RWPE2 (cell line): ENCODE results near the gene BTBD9.

ENCODE experiments used
- ATAC-seq: fragments of 200-7000 bp; cut with Tn5 transposase; 3 replicates; pipeline ENCODE4 v1.9.1; 2021; ENCODE audit warnings: low read depth
- DNase-seq: peaks from one replicate; pipeline ENCODE4 v3.0.0-alpha.2; 2020; ENCODE audit warnings: low spot score
- H3K27ac ChIP-seq: fragments of 450-650 bp; 2 replicates; pipeline ENCODE4 v1.5.1; 2017; ENCODE audit warnings: mild to moderate bottlenecking; ENCODE audit not compliant: poor library complexity, severe bottlenecking
- H3K27me3 ChIP-seq: fragments of 250-450 bp; sonication (Bioruptor Pico); 2 replicates; pipeline ENCODE4 v1.5.1; 2021; ENCODE audit warnings: mild to moderate bottlenecking, moderate library complexity; ENCODE audit not compliant: insufficient read depth, poor library complexity, severe bottlenecking
- H3K36me3 ChIP-seq: fragments of 250-450 bp; sonication (Bioruptor Pico); 2 replicates; pipeline ENCODE4 v1.5.1; 2020; ENCODE audit warnings: low read depth, mild to moderate bottlenecking, moderate library complexity
- H3K4me1 ChIP-seq: fragments of 250-450 bp; sonication (Bioruptor Pico); 2 replicates; pipeline ENCODE4 v1.5.1; 2021; ENCODE audit warnings: mild to moderate bottlenecking, moderate library complexity; ENCODE audit not compliant: insufficient read depth, poor library complexity, severe bottlenecking
- H3K4me3 ChIP-seq: fragments of 250-450 bp; sonication (Bioruptor Pico); 2 replicates; pipeline ENCODE4 v1.5.1; 2021; ENCODE audit warnings: mild to moderate bottlenecking, moderate library complexity; ENCODE audit not compliant: severe bottlenecking
- H3K9me3 ChIP-seq: fragments of 250-450 bp; sonication (Bioruptor Pico); 2 replicates; pipeline ENCODE4 v1.5.1; 2021; ENCODE audit warnings: mild to moderate bottlenecking, moderate library complexity; ENCODE audit not compliant: severe bottlenecking
- CTCF ChIP-seq: fragments of 450-650 bp; IDR thresholded peaks from one replicate; pipeline ENCODE4 v1.5.1; 2017; ENCODE audit warnings: mild to moderate bottlenecking, moderate library complexity; ENCODE audit not compliant: poor library complexity, severe bottlenecking

Gene BTBD9

GRCh38 chr6:38179794-38180430 is 459.8 kb downstream of the BTBD9 start:
- DNase-seq, result no peak
- peak; percentile 40; the same call in 2 of the 3 replicates for ATAC-seq
- H3K27me3 ChIP-seq, result no peaks in the 10 kb centered on the region
- TF ChIP-seq CTCF, result no peak
- H3K4me1 ChIP-seq, result no peaks in the 10 kb centered on the region
- no peak overlapping the region for H3K27ac ChIP-seq
- H3K36me3 ChIP-seq, result no peaks in the 10 kb centered on the region
- no peak overlapping the region for H3K4me3 ChIP-seq
- no peaks in the 10 kb centered on the region for H3K9me3 ChIP-seq

- Histone ChIP-seq H3K9me3 (no peaks in the 10 kb centered on the region), H3K4me3 (no peak overlapping the region), H3K36me3 (no peaks in the 10 kb centered on the region), H3K4me1 (no peaks in the 10 kb centered on the region), H3K27ac (no peak overlapping the region), H3K27me3 (no peaks in the 10 kb centered on the region)
- DNase-seq (no peak), ATAC-seq (no peak)
- TF ChIP-seq CTCF, result no peak
These were observed 460.4 kb downstream of the BTBD9 start for GRCh38 chr6:38179300-38179699.

GRCh38 chr6:38178584-38178886 is 461.2 kb downstream of the BTBD9 start:
- no peaks in the 10 kb centered on the region for H3K36me3 ChIP-seq
- ATAC-seq, result no peak
- no peaks in the 10 kb centered on the region for H3K4me1 ChIP-seq
- no peaks in the 10 kb centered on the region for H3K27me3 ChIP-seq
- no peaks in the 10 kb centered on the region for H3K9me3 ChIP-seq
- H3K4me3 ChIP-seq, result no peak overlapping the region
- H3K27ac ChIP-seq, result no peak overlapping the region
- TF ChIP-seq CTCF, result no peak
- DNase-seq, result no peak

- H3K4me1 ChIP-seq, result no peaks in the 10 kb centered on the region
- ATAC-seq (no peak), DNase-seq (no peak)
- H3K27ac ChIP-seq, result no peak overlapping the region
- no peaks in the 10 kb centered on the region for H3K27me3 ChIP-seq
- no peaks in the 10 kb centered on the region for H3K36me3 ChIP-seq
- H3K4me3 ChIP-seq, result no peak overlapping the region
- H3K9me3 ChIP-seq, result no peaks in the 10 kb centered on the region
- TF ChIP-seq CTCF, result no peak
These were observed 461.7 kb downstream of the BTBD9 start for GRCh38 chr6:38177882-38178583.
